ENCODE data around the gene ACO2. TPM values are rescaled to one million over a fixed set of nuclear protein-coding genes. Genes with fewer than 3 reads are reported as not detected.

Gene ACO2
- total RNA-seq, 1 experiment from 2014 or later: 43.7 TPM

DNA sequence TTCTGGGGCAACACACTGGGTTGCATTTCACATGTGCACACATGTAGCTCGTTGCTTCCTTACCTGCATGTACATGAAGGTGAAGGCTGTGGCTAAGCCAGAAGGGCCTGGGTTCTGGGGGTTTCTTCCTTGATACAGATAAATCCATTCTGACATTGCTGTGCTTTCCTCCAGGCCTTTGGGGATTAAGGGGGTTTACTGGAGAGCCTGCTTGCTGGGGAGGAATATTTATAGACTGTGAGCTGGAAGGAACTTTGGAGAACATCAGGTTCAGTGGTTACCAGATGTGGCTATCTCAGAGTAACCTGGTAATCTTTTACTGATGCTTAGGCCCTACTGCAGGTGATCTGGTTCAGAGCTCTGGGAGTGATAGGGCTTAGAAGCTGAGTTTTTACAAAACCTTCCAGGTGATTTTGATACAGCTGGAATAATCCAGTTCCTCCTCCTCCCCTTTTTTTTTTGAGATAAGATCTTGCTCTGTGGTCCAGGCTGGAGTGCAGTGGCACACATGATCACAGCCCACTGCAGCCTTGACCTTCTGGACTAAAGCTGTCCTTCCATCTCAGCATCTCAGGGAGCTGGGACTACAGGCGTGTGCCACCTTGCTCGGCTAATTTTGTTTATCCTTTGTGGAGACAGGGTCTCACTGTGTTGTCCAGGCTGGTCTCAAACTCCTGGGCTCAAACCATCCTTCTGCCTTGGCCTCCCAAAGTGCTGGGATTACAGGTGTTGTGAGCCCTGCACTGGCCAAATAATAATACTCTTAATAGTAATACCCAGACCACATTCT is 19.9 kb downstream of the ACO2 start:
- DNase-seq (ENCODE audit: low read depth): no peak

GRCh38 chr22:41491374-41492100 is 22.6 kb downstream of the ACO2 start:
- DNase-seq (ENCODE audit: low read depth): no peak

- DNase-seq (ENCODE audit: low read depth): no peak
These were observed 29.5 kb downstream of the ACO2 start for GRCh38 chr22:41498303-41498835.

DNA sequence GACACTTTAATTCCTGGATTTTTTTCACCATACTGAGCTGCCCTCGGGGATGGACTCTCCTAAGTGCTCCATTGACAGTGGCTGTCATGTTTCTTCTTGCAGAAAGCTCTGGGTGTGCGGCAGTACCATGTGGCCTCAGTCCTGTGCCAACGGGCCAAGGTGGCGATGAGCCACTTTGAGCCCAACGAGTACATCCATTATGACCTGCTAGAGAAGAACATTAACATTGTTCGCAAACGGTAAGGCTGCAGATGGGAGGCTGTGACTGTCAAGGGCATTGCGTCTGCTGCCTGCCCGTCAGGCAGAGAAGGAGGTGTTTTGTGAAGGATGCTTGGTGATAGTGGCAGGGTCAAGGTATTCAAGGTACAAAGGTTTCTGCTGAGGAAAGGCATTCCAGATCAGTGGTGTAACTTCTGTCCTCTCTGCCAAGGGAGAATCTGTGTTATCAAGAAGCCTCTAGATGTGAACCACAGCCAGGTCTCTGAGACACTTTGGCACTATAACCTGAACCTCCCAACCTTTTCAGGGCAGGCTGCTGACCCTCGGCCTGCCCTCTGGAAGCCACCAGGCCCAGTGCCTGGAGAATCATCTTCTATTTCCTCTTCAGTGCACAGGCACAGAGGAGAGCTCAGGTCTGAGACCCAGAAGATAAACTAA is 30.8 kb downstream of the ACO2 start:
- DNase-seq (ENCODE audit: low read depth): no peak

- DNase-seq (ENCODE audit: low read depth): no peak
These were observed 31.4 kb downstream of the ACO2 start for GRCh38 chr22:41500303-41500702.

- DNase-seq (ENCODE audit: low read depth): no peak
These were observed 32.3 kb downstream of the ACO2 start for GRCh38 chr22:41501209-41501608.

DNA sequence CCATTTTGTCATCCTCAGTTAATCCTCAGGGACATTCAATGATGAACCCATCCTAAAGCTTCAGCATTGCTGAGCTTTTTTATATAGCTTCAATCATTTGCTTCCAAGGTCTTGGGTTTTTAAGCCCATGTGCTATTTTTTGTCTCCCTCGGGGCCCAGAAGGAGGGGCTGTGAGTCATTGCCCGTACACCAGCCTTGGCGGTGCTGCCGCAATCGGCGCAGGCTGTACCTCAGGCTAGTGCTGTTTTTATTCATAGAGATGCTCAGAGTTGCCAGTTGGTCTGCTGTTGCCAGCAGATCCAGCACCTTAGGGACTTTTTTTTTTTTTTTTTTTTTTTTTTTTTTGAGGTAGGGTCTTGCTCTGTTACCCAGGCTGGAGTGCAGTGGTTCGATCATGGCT is 35.5 kb downstream of the ACO2 start:
- DNase-seq (ENCODE audit: low read depth): peak; percentile 75

DNA sequence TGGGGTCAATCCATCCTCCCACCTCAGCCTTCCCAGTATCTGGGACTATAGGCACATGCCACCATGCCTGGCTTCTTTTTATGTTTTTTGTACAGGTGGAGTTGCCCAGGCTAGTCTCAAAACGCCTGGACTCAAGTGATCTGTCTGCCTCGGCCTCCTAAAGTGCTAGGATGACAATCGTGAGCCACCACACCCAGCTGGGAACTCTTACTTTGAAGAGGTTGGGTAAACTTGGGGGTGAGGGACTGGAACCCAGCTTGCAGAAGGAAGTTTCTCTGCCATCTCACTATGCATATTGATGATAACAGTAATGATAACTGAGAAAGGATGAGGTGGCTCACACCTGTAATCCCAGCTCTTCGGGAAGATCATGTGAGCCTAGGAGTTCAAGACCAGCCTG is 35.9 kb downstream of the ACO2 start:
- DNase-seq (ENCODE audit: low read depth): no peak

DNA sequence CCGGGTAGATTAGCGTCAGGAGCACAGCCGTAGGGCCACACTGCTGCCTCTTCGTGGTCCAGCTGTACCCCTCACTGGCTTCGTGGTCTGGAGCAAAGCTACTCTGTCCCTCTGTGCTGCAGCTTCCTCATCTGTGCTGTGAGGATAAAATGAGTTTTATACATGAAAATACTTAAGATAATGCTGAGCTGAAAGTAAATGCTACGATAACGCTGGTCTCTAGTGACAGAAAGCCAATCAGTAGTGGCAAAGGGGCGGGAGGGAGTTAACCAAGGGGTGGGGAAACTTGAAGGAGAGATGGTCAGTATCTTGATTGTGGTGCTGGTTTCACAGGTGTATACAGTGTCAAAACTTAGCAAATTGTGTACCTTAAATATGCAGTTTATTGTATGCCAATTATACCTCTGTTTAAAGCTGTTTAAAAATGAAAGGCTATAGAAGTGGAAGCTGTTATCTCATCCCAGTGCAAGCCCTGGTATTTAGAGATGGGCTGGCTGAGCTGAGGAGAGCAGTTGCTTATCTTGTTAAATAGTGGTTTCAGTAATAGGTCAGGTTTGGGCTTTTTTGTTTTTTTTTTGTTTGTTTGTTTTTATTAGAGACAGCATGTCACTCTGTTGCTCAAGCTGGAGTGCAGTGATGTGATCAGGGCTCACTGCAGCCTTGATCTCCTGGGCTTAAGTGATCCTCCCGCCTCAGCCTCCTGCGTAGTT is 36.7 kb downstream of the ACO2 start:
- no peak for DNase-seq (ENCODE audit: low read depth)

DNA sequence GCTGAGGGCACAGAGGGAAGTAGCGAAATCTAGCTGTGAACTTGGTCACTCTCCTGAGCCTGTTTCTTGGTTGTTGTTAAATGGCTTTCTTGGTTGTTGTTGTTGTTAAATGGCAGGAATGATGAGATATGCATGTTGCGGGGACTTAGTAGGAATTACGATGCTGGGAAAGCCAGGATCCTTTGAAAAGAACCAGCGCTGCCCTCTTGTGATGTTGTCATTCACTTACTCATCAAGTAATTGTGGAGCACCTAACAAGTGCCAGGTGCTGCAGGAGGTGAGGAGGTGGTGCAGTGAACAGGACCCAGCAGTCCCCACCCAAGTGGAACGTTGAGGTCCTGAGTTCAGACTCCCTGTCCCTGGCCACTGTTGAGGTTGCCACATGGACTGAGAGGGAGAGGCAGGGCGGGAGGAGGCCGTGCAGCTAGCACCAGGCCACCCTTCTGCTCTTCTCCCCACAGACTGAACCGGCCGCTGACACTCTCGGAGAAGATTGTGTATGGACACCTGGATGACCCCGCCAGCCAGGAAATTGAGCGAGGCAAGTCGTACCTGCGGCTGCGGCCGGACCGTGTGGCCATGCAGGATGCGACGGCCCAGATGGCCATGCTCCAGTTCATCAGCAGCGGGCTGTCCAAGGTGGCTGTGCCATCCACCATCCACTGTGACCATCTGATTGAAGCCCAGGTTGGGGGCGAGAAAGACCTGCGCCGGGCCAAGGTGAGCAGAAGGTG is 38.6 kb downstream of the ACO2 start:
- no peak for DNase-seq (ENCODE audit: low read depth)

DNA sequence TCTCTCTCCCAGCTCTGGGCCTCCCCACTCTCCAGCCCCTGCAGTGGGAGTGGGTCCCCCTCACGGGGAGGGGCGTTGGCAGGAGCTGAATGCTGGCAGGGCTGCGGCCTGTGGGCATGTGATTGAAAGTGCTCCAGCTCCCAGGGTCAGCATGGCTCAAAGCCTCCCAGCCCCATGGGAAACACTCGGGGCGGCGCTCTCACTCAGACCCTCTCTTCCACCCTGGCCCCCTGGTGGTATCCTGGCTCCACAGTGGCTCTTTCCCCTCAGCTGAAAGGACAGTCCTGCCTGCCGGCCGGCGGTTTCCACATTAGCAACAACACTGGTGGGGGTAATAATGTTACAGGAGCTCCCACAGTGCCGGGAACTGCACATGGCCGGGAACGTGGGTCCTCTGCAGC is 39.9 kb downstream of the ACO2 start:
- DNase-seq (ENCODE audit: low read depth): no peak

DNA sequence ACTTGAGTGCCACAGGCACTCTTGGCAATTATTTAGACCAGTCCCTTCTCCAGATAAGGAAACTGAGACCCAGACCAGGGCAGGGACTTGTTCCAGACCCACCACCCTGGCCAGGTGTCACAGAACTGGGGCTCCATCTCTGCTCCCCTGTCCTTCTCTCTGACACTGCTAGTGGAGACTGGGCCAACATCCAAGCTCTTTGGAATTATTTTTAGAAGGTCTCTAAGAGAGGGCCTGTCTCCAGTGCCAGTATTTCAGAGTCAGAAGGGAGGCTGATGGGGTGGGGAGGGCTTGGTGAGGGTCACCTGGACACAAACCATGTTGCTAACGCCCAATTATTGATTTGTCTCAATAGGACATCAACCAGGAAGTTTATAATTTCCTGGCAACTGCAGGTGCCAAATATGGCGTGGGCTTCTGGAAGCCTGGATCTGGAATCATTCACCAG is 42.6 kb downstream of the ACO2 start:
- no peak for DNase-seq (ENCODE audit: low read depth)

DNA sequence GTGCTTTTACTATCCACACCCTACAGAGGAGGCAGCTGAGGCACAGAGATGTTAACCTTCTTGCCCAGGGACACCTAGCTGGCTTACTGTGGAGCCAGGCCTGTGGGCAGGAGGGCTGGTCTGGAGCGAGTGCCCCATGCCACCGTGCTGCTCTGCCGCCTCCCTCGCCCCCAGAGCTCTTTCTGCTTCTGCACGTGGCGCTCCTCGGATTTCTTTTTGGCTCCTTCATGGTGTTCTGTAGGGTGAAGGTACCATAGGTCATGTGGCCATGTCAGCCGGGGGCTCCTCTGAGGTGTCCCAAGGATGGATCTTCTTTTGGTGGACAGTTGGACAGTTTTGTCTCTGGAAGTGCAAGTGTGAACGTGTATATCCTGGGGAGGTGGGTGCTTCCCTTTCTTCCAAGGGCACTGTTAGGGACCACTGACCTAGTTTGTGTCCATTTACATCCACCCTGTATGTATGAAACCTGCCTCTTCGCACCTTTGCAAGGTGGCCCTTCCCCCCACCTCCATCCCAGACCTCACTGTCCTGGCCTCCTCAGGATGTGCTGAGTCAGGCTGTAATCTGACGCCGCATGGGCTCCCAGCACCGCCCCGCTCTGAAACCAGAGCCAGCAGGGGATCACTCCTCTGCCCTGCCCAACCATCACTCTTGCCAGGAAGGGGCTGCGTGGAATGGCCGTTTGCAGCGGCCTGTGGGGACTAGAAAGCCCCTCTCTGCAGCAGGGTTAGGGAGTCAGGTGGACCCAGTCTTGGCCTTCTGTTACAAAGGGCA is 43.7 kb downstream of the ACO2 start:
- peak; percentile 69 for DNase-seq (ENCODE audit: low read depth)

DNA sequence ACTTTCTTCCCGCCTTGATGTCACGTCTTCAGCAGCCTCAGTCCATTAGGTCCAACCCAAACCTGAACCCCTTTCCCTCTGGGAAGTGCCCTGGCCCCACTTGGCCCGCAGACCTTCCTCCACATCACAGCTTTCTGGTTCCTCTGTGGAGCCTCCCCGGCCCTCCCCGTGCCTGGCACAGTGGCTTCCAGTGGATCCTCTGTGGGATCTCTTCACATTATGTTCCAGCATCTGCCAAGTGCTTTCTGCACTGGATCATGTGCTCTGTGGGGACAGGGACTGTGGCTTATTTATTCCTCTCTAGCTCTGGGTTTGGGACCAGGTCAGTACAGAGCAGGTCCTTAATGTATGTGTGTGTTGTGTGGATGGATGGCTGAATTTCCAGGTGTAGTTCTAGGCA is 44.5 kb downstream of the ACO2 start:
- DNase-seq (ENCODE audit: low read depth): no peak

- DNase-seq (ENCODE audit: low read depth): no peak
These were observed 47.5 kb downstream of the ACO2 start for GRCh38 chr22:41516462-41516861.

- DNase-seq (ENCODE audit: low read depth): peak; percentile 44
These were observed 48.5 kb downstream of the ACO2 start for GRCh38 chr22:41517172-41518047.

GRCh38 chr22:41518048-41518347 is 49.1 kb downstream of the ACO2 start:
- DNase-seq (ENCODE audit: low read depth): no peak

DNA sequence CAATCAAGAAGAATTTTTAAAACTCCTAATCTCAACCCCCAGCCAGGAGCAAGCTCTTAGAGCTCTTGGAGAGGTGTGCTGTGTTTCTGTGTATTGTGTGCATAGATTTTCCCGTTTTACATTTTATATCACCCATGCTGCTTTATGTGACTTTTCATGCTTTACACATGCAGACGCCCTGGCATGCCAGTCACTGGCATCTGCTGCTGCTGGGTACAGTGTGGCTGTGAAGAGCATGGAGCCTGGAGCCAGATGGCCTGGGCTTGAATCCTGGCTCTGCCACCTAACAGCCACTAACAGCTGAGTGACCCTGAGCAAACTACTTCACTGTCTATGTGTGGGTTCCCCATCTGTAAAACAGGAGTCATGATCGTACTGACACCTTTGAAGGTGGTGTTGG is 52.2 kb downstream of the ACO2 start:
- DNase-seq (ENCODE audit: low read depth): no peak

- DNase-seq (ENCODE audit: low read depth): no peak
These were observed 53.9 kb downstream of the ACO2 start for GRCh38 chr22:41522813-41523212.

Data from RPMI7951 (cell line).